Fibroblast of skin of scalp (primary cell): ENCODE results near the gene BTBD19.

ENCODE experiments used
- DNase-seq: peaks from one replicate; pipeline ENCODE4 v3.0.0-alpha.2; 2013

The BTBD19 gene

GRCh38 chr1:44862829-44863401 lies 54.6 kb downstream of the BTBD19 start:
- DNase-seq: no peak
